Epithelial cell of proximal tubule (primary cell): ENCODE data around the gene FBXL7. TPM values are rescaled to one million over a fixed set of nuclear protein-coding genes. Genes with fewer than 3 reads are reported as not detected.

Source experiments
- DNase-seq: peaks from one replicate; pipeline ENCODE4 v3.0.0-alpha.2; 2011; ENCODE audit warnings: low read depth
- H3K4me3 ChIP-seq: 2 replicates; pipeline ENCODE4 v1.5.1; 2011; ENCODE audit warnings: low read depth, mild to moderate bottlenecking, low read length
- CTCF ChIP-seq: conservative IDR thresholded peaks from 2 replicates; pipeline ENCODE4 v1.5.1; 2012; ENCODE audit warnings: low read depth, mild to moderate bottlenecking, low read length
- total RNA-seq: library from RNA; depleted of rRNA; stranded (reverse); fragments of >200 nt; gene quantifications from 2 replicates; pipeline ENCODE4 v1.2.3, GENCODE V29; 2015

Gene FBXL7
- total RNA-seq, 1 donor from 2014 or later, result 5.6 TPM

GRCh38 chr5:15887093-15887492 is 387.1 kb downstream of the FBXL7 start:
- no peak overlapping the region for H3K4me3 ChIP-seq
- DNase-seq, result no peak
- TF ChIP-seq CTCF, result no peak

- no peak overlapping the region for H3K4me3 ChIP-seq
- TF ChIP-seq CTCF, result no peak
- DNase-seq, result peak; percentile 22
Observed at GRCh38 chr5:15889001-15889400, 389.0 kb downstream of the FBXL7 start.

- no peak overlapping the region for H3K4me3 ChIP-seq
- TF ChIP-seq CTCF, result no peak
- DNase-seq, result no peak
Observed at GRCh38 chr5:15893866-15894265, 393.9 kb downstream of the FBXL7 start.

GRCh38 chr5:15897656-15898055 is 397.7 kb downstream of the FBXL7 start:
- no peak for TF ChIP-seq CTCF
- no peak overlapping the region for H3K4me3 ChIP-seq
- DNase-seq, result no peak

GRCh38 chr5:15898641-15899040 is 398.7 kb downstream of the FBXL7 start:
- no peak for TF ChIP-seq CTCF
- no peak overlapping the region for H3K4me3 ChIP-seq
- no peak for DNase-seq

- DNase-seq, result no peak
- no peak overlapping the region for H3K4me3 ChIP-seq
- TF ChIP-seq CTCF, result no peak
Observed at GRCh38 chr5:15899481-15899880, 399.5 kb downstream of the FBXL7 start.

- DNase-seq, result no peak
- no peak overlapping the region for H3K4me3 ChIP-seq
- no peak for TF ChIP-seq CTCF
Observed at GRCh38 chr5:15901151-15901550, 401.2 kb downstream of the FBXL7 start.
